Activated T-helper 1 cell treated with Interleukin-2 at 50 U/mL for 16 hours (primary cell): ENCODE data around the gene FSD1L.

Source experiments
- DNase-seq: peaks from one replicate; pipeline ENCODE4 v3.0.0-alpha.2; 2020; ENCODE audit warnings: low read depth

FSD1L gene

GRCh38 chr9:105436783-105437182, 11.1 kb upstream of the FSD1L start:
- no peak for DNase-seq

GRCh38 chr9:105437704-105438103, 10.1 kb upstream of the FSD1L start:
- no peak for DNase-seq

- DNase-seq = no peak
These were observed 9.6 kb upstream of the FSD1L start for GRCh38 chr9:105438141-105438806.

GRCh38 chr9:105439428-105439827, 8.4 kb upstream of the FSD1L start:
- no peak for DNase-seq

DNA sequence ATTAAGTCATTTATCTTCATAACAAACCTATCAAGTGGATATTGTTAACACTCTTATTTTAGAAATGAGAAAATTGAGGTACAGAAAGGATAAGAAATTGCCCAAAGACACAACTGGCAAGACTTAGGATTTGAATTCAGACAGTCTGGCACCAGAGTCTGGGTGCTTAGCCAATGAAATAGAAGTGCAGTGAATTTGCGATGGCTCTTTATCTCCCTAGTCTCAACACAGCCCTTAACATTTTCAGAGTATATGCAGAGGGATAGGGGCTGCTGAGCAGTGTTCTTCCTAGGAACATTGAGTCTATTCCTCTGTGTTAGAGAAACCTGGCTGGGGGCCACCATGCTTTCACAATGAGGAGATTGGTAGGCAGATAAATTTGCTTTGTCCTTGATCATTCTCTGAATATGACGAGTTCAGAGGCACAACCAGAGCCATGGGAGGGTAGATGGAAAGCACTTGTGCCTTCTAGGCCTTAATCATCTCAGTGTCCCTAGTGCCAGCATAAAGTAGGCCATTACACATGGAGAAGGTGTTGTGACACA, 6.1 kb upstream of the FSD1L start:
- DNase-seq = no peak

DNA sequence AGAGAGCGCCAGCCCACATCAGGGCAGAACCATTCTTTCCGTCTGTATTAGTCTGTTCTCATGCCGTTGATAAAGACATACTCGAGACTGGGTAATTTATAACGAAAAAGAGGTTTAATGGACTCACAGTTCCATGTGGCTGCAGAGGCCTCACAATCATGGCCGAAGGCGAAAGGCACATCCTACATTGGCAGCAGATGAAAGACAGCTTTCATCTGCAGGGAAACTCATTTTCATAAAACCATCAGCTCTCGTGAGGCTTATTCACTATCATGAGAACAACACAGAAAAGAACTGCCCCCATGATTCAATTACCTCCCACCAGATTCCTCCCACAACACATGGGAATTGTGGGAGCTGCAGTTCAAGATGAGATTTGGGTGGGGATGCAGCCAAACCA, 4.7 kb upstream of the FSD1L start:
- no peak for DNase-seq

GRCh38 chr9:105444130-105444529, 3.7 kb upstream of the FSD1L start:
- DNase-seq = no peak

DNA sequence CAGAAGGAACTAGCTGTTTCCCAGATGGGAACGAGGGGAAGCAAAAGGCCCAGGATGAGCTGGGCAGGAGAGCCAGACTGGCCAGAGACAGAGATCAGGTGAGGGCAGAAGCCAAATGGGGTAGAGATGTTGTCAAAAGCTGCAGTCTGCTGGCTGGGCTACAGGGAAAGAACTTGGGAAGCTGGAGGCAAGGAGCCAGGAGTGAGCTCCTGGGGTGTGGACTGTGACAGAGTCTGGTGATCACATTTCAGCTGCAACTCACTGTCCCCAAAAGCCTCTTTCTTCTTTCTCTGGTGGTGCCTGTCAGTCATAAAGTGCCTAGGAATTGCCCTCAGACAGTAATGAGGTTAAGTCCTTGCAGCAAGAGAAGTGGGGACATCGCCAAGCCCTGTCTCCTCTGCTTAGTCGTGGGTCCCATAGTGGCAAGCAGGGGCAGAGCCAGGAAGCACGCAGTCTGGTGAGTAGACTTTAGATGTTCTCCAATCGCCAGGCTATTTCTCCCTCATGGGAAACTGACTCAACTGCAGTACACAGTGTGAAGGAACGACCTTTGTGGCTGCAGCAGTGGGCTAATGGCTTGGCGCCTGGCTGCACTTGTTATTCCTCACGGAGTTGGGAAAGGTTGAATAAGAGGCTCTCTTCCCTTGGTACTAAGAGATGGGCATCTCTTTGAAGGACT, 2.5 kb upstream of the FSD1L start:
- no peak for DNase-seq

- DNase-seq = no peak
These were observed 434 bp upstream of the FSD1L start for GRCh38 chr9:105447386-105447813.

DNA sequence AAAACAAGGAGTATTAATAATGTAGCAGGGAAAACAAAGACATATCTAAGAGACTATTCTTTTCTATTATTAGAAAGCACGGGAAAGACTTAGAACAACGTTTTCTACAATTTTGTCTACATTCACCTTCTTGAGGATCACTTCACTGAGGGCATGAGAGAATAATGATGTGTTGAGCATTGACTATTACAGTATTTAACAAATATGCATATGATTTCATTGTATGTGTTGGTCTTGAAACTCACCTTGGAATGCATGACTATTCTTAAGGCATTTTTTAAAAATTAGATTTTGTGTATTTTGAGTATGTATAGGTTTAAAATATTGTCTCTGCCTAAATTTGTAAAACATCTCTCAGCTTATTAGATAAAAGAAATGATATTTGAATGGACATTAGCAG, 1.2 kb downstream of the FSD1L start:
- DNase-seq = no peak

GRCh38 chr9:105452185-105452584, 4.4 kb downstream of the FSD1L start:
- DNase-seq = no peak

GRCh38 chr9:105455836-105456475, 8.1 kb downstream of the FSD1L start:
- no peak for DNase-seq

DNA sequence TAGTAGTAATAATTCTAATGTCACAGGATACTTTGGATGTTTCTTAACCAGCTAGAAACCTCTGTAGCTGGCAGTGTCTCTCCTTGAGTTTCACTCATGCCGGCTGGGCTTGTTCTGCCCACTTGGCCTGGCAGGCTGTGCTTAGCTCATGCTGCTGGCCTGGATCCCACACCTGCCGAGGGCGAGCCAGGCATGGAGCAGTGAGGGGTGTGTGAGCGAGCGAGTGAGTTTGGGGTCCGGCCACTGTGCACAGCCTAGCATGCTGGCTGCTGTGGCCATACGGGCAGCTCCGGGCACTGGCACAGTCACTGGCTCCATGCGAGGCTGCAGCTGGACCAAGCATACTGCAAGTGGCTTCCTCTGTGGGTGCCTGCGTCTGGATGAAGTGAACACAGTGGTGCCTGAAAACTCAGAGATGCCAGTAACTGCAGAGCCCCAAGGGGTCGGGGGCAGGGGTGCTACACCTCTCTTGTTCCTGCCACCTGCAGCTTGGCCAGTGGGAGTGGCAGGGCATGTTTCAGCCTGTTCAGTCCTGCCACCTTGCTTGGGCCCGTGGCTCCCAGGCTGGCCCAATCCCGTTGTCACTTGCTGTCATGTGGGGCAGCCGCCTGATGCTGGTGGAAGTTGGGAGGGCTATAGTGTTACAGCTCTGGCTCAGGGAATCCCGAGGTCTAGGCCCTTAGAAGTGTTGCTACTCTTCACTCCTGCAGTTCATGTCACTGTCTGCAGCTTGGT, 9.9 kb downstream of the FSD1L start:
- no peak for DNase-seq

DNA sequence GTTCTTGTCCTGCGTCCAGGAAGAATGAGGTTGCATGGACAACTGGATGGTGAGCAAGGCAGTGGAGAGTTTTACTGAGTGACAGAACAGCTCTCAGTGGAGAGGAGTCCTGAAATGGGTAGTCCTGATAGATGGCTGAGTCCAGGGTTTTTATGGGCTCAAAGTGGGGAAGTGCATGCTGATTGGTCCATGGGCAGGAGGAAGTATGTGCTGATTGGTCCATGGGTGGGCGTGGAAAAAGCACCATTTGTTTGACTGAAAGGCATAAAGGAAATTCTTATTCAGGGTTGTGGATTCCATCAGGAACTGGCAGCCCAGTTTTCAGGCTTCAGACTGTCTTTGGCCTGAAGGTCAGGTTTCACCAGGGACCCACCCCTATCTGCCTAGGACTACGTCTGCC, 10.6 kb downstream of the FSD1L start:
- no peak for DNase-seq

GRCh38 chr9:105459336-105459735, 11.5 kb downstream of the FSD1L start:
- DNase-seq = no peak

GRCh38 chr9:105466898-105467455, 19.1 kb downstream of the FSD1L start:
- no peak for DNase-seq

DNA sequence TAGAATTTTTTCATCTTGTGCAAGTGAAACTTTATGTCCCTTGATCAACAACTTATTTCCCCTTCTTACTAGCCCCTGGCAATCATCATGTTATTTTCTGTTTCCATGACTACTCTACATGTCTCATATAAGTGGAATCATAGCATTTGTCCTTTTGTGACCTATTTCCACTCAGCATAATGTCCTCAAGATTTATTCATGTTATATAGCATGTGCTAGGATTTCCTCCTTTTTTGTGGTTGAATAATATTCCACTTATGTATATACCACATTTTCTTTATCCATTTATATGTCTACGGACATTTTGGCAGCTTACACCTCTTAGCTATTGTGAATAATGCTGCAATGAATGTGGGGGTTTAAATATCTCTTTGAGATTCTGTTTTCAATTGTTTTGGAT, 21.0 kb downstream of the FSD1L start:
- no peak for DNase-seq

- no peak for DNase-seq
These were observed 25.4 kb downstream of the FSD1L start for GRCh38 chr9:105473221-105473620.

DNA sequence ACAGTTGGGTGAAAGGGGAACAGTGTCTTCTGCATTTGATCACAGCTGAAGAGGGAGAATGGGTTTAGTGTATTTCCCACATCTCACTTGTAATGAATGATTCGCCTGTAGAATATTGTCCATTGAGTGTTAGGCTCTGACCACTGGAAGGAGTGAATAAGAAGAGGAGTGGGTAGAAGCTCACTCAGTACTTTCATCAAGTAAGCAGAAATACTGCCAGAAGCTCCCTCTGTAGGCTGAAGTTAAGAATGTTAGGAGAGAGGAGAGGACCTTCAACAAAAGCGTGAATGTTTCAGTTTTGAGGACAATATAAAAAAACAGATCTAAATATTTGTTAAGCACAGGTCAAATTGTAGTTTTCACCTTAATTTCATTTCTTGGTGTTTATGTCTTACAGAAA, 27.5 kb downstream of the FSD1L start:
- no peak for DNase-seq

- DNase-seq = no peak
These were observed 32.0 kb downstream of the FSD1L start for GRCh38 chr9:105479846-105480245.

DNA sequence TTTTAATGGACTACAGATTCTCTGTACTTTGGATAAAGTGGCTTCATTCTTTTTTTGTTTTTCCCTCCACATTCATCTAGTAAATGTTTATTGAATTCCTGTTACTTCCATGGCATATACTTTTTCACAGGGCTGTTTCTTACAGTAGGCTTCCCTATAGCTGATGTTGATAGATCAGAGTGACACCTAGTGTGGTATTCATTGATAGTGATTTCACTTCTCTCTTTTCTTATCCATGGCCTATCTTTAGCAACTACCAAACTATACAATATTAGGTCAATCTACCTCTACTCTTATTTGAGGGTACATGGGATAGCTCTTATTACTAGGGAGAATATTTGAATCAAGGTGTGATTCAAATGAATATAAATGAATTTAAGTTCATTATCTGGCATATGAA, 35.8 kb downstream of the FSD1L start:
- DNase-seq = no peak

DNA sequence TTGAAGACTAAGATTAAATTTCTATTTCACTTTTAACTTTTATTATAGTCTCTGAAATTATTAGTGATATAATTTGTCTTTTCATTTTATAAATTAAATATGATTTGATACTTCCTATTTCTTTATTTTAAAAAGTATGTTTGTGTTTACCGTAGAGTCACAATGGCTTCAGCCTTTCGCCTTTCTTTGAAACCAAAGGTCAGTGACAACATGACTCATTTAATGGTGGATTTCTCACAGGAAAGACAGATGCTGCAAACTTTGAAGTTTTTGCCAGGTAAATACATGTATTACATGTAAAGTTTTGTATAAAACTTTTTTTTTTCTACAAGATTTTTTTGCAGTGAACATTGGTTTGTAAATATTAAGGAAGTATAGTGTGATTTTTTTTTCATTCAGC, 36.4 kb downstream of the FSD1L start:
- DNase-seq = no peak
